ENCODE measurements around the gene GNB2.
"Not testable (repeated sequence)": the region's sequence is repeated elsewhere in the genome, so short reads cannot be mapped to it uniquely, and the experiment has no call there.

GNB2 gene

DNA sequence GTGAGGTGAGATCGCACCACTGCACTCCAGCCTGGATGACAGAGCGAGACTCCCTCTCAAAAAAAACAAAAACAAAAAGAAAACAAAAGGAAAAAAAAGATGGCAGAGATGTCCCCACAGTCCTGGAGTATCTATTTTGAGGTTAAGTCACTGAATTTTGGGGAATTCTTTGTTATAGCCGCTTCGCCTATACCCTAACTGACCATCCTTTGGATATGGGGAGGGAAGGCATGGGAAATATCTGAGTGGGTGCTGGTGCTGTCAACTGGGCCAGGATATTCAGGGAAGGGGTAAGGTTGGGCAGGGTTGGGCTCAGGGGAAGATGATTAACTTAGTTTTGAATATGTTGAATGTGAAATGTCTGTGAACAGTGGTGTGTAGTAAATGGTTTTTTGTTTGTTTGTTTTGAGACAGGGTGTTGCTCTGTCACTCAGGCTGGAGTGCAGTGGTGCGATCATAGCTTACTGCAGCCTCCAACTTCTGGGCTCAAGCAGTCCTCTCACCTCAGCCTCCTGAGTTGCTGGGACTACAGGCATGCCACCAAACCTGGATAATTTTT, 8.3 kb upstream of the GNB2 start:
- no peak for DNase-seq

DNA sequence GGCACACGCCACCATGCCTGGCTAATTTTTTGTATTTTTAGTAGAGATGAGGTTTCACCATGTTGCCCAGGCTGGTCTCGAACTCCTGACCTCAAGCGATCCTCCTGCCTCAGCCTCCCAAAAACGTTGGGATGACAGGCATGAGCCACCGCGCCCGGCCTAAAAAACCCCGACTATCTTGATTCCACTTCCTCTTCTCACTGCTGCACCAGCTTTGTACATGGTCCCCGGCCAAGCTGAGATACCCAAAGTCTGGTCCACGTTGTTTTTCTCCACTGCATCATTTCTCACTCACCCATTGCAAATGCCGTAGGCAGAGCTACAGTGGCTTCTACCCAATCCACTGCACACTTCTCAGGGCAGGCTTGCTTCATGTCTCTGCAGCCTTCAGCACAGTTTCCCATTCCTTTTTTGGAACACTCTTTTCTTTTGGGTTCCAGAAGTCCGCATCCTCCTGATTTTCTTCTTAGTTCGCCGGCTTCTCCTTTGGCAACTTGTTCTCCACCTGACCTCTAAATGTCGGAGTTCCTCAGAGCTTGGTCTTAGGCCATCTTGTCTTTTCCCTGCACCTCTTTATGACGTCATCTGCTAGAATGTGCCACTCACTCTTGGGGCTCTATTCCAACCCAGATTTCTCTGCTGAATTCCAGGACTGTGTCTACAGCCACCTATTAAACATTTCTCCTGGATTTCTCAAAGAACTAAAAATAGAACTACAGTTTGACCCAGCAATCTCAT, 6.0 kb upstream of the GNB2 start:
- DNase-seq, result no peak

DNA sequence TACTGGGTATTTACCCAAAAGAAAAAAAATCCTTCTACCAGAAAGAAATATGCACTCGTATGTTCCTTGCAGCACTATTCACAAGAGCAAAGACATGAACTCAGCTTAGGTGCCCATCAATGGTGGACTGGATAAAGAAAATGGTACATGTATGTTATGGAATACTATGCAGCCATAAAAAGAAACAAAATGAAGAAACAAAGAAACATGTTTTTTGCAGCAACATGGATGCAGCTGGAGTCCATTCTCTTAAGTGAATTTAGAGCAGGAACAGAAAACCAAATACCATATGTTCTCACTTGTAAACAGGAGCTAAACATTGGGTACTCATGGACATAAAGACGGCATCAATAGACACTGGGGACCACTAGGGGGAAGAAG, 5.5 kb upstream of the GNB2 start:
- no peak for DNase-seq

DNA sequence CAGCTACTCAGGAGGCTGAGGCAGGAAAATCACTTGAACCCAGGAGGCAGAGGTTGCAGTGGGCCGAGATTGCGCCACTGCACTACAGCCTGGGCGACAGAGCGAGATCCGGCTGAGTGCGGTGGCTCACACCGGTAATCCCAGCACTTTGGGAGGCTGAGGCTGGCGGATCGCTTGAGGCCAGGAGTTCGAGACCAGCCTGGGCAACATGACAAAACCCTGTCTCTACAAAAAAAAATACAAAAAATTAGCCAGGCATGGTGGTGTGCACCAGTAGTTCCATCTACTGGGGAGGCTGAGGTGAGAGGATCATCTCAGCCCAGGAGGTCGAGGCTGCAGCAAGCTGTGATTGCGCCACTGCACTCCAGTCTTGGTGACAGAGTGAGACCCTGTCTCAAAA, 4.4 kb upstream of the GNB2 start:
- DNase-seq, result not testable (repeated sequence)

DNA sequence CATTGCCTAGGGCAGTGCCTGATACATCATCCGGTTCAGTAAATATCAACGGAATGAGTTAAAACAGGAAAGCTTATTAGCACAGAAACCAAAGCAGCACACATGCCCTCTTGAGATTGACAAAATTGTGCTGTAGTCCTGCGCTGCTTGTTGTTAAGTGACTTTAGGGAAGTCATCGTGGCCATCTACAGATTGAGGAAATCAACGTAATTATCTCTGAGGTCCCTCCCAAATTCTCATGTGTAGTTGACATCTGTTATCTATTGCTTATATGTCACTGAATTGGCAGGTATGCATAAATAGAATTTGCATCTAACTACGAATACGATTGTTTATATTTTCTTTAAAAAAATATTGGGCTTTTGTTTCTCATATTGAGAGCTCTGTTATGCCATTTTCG, 3.5 kb upstream of the GNB2 start:
- no peak for DNase-seq

DNA sequence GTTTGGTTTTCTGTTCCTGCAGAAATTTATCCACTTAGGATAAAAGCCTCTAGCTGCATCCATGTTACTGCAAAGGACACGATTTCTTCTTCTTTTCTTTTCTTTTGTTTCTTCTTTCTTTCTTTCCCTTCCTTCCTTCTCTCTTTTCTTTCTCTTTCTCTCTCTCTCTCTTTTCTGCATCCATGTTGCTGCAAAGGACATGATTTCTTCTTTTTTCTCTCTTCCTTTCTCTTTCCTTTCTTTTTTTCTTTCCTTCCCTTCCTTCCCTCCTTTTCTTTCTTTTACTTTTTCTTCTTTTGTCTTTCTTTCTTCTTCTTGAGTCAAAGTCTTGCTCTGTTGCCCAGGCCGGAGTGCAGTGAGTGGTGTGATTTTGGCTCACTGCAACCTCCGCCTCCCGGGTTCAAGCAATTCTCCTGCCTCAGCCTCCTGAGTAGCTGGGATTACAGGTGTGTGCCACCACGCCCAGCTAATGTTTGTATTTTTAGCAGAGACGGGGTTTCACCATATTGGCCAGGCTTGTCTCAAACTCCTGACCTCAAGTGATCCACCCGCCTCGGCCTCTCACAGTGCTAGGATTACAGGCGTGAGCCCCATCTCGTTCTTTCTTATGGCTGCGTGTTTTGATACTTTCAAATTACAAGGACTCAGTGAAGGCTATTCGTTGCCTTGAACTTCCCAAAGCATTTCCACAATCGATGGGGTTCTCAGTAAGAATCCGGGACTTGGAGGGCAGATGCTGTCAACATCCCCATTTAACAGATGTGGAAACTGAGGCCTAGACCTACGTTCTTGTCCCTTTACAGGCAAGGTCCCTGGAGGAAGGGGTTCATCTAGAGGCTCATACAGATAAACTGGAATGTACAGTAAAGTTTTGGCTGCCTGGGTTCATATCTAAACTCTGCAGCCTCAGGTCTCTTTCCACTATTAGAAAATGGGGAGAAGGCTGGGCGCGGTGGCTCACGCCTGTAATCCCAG, 1.9 kb upstream of the GNB2 start:
- no peak for DNase-seq

DNA sequence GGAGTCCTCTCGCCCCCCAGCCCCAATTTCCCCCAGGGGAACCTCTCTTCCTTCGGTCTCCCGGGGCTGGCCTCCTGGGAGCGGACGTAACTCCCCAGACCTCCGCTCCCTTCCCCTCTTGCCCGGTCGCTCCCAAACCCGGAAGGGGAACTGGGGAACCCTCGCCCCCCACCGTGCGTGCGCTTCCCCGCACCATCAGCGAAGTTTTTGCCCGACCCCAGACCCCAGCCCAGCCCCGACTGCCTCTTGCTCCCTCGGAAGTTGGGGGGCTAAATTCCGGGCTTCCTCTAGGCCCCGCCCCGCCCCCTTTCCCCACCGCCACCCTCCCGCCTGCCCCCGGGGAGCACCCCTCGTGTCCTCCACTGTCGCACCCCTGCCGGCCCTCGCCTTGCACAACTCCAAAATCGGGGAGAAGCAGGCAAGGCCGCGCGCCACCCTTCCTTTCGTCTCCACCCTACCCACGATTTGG, 436 bp downstream of the GNB2 start:
- no peak for DNase-seq

DNA sequence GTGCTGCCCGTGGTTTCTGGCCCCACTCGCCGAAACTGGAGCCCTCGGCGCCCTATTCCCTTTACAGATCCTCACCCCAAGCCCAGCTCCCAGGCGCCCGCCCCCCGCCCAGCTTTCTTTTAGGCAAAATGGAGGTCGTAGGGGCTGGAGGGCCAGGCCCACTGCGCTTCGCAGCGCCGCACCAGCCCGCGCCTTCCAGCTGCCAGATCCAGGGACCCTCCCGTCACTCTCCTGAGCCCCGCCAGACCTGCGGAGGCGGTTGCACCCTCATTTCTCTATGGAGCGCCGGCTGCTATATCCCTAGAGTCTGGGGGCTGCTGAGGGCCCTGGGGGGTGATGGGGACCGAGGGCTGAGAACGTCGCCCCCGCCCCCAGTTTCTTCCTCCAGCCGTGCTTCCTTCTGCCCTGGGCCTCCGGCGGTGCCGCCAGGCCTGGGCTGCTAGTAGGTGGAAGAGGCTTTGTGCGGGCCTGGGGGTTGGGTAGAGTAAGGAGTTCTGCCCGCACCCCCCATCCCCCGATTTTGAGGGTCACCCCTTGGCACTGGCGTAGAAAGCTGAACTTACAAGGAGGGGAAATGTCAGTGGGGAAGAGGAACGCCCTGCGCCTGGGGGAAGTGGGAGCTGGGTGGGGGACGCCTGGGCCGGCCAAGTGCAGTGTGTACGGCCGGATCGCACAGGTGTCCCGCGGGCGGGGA, 1.0 kb downstream of the GNB2 start:
- no peak for DNase-seq

DNA sequence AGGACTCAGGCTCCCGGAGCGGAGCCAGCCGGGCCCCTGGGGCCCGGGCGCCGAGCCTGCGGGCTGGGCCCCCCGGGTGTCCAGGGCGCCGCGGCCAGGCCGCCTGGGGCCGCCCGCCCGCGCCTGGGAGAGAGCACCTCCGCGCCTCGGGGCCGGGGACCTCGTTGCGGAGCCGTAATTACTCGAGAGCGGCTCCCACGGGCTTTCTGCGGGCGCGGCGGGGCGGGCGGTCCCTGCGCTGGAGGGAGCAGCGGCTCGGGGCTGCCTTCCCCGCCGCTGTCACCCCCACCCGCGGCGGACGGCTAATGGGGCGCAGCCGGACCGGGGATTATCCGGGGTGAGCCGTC, 1.5 kb downstream of the GNB2 start:
- DNase-seq, result no peak

DNA sequence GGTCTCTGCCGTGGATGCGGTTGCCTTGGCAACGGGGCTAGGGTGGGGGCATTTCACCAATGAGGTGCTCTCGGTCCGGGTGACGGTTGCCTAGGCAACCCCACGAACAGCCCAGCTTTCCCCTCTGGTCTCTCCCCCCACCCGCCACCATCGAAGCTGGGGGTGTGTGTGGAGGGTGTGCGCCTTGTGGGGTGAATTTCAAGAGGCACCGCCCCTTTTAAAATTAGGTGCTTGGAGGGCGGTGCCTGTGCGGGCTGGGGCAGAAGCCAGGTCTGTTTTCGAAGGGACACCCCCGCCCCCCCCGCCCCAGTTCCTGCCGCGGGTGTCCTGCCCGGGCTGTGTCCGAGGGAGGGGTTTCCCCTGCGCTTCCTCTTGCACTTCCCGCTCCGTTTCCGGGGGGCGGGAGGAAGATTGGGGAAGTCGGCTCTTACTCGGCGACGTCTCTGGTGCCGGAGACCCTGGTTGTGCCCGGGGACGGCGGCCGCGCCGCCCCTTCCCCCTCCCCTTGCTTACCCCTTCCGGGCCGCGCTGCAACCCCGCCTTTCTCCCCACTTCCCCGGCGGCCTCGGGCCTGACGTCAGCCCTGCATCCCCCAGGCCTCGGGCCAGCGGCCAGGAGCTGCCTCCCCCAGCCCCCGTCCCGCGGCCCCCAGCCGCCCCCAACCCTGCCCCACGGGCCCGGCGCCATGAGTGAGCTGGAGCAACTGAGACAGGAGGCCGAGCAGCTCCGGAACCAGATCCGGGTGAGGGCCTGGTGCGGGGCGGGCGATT, 2.2 kb downstream of the GNB2 start:
- peak; percentile 29 for DNase-seq

DNA sequence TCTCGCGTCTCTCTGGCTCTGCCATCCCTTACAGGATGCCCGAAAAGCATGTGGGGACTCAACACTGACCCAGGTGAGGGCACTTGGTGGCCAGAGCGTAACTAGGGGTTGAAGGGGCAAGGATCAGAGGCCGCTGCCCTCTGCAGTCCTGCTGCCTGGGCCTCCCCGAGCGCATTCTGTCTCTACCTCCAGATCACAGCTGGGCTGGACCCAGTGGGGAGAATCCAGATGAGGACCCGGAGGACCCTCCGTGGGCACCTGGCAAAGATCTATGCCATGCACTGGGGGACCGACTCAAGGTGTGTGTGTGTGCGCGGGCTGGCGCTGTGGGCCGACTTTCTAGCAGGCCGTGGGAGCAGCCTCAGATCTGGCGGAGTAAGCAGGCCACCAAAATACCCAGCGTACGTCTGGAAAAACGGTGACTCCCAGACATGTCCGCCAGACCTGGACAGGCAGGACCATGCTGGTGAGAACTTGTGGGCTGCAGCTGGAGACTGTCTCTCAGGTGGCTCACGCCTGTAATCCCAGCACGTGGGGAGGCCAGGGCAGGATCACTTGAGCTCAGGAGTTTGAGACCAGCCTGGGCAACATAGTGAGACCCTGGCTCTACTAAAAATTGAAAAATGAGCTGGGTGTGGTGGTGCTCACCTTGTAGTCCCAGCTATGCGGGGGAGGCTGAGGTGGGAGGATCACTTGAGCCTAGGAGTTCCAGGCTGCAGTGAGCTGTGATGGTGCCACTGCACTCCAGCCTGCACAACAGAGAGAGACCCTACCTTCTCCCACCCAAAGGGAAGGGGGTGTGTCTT, 3.2 kb downstream of the GNB2 start:
- DNase-seq, result no peak

DNA sequence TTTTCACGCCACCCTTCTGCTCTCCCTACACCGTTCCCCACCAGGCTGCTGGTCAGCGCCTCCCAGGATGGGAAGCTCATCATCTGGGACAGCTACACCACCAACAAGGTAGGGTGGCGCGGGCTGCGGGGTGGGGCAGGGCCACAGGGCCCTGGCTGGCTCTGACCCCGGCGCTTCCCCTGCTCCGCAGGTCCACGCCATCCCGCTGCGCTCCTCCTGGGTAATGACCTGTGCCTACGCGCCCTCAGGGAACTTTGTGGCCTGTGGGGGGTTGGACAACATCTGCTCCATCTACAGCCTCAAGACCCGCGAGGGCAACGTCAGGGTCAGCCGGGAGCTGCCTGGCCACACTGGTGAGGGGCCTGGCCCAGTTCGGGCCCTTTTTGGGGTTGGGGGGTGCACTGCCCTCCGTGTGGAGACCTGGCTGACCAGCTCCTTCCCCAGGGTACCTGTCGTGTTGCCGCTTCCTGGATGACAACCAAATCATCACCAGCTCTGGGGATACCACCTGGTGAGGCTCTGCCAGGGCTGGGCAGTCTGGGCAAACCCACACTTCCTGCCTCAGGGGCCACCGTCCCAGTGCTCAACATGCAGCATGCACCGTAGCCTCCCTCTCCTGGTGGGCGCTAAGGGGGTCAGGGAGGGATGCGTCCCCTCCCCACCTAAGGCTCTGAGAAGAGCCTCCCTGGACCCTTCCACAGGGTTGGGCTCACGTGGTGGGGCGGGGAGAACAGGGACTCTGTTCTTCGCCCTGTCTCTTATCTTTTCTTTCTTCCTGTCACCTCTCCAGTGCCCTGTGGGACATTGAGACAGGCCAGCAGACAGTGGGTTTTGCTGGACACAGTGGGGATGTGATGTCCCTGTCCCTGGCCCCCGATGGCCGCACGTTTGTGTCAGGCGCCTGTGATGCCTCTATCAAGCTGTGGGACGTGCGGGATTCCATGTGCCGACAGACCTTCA, 4.0 kb downstream of the GNB2 start:
- no peak for DNase-seq

DNA sequence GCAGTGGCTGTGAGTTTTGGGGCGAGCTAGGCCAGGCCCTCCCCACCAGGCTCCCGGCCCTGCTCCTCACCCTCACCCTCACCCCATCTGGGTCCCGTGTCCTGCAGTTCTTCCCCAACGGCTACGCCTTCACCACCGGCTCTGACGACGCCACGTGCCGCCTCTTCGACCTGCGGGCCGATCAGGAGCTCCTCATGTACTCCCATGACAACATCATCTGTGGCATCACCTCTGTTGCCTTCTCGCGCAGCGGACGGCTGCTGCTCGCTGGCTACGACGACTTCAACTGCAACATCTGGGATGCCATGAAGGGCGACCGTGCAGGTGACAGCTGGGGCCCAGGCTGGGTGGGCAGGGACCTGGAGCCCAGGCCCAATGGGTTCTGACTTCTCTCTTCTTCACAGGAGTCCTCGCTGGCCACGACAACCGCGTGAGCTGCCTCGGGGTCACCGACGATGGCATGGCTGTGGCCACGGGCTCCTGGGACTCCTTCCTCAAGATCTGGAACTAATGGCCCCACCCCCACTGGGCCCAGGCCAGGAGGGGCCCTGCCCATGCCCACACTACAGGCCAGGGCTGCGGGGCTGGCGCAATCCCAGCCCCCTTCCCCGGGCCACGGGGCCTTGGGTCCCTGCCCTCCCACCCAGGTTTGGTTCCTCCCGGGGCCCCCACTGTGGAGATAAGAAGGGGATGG, 4.9 kb downstream of the GNB2 start:
- DNase-seq, result no peak

DNA sequence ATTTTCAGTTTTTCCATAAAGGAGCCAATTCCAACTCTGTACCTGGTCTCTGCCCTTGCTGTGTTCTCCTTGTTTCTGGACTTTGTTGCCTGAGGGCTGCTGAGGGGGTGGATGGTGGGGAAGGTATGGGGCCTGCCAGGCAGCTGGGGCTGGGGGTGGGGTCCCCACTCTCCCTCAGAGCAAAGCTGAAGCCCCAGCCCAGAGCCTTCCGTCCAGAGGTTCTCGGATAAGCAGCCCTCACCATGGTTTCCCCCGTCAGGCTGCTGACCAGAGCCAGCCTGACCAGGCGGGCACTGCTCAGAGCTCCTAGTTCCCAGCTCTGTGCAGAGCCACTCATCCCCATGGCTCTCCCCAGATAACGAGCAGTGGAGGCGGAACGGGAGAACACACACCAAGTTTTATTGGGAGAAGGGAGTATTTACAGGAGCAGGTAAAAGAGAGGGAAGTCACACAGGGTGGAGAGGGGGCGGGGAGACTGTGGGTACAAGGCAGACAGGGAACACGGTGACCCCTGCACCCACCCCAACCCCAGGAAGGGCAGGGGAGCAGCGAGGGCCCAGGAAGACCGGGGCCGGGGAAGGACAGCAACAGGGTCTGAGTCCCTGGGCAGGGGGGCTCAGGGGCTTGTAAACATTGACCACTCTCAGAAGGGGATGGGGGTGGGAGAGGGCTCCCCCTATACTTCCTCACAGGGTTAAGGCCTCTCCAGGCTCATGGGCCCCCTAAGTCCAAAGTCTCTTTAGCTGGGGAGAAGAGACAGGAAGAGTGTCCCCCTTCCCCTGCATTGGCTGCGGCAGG, 5.8 kb downstream of the GNB2 start:
- DNase-seq, result no peak

DNA sequence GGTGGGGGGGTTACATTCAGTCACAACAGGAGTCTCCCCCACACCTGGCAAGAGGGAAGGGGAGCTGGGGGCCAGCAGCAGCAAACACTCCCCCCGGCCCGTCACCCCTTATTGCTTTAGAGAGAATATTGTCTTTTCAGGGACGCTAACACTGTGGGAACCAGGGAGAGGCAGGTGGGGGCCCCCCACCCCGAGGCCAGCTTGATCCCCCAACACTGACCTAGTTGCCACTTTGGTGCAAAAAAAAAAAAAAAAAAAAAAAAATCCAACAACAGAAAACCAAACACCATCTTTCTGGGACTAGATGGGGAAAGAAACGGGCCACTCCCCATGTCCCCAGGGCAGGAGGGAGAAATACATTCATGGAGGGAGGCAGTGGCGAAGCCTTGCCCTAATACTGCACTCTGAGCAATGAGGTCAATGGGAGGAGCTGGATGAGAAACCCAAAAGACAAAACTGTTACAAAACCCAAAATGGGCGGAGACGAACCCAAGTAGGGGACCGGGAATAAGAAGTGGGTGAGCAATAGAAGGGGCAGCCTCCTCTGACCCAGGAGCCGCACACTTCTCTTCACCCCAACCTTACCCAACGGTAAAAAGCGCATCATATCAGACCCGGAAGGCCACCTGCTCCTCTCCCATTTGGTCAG, 6.5 kb downstream of the GNB2 start:
- no peak for DNase-seq

DNA sequence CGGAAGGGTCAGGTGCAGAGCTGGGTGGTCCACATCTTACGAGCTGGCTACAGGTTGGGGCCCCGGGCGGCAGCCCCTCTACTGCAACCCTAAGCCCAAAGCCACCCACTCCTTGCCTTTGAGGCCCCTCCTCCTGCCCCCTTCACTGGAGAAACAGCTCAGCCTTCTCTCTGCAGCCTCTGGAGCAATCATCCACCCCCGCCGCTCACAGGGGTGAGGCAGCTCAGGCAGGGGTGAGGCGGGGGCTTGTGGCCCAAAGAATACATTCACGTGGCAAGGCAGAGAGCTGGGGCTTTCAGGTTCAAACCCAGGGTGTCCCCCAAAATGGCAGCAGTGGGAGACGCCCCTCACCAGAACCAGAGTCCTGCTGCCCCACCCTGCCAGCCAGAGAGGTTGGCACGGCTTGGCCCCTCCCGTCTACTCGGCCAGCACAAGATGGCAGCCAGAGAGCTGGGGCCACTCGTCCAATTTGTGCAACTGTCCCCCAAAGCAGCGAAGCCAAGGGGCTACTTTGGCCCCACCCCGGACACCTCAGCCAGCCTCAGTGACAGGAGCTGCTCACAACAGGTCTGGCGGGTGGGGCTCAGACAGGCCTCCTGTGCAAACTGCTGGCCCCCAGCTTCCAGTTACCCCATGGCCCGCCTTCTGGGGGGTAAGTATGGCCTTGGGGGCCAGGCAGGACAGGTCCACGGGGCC, 7.2 kb downstream of the GNB2 start:
- DNase-seq, result no peak

DNA sequence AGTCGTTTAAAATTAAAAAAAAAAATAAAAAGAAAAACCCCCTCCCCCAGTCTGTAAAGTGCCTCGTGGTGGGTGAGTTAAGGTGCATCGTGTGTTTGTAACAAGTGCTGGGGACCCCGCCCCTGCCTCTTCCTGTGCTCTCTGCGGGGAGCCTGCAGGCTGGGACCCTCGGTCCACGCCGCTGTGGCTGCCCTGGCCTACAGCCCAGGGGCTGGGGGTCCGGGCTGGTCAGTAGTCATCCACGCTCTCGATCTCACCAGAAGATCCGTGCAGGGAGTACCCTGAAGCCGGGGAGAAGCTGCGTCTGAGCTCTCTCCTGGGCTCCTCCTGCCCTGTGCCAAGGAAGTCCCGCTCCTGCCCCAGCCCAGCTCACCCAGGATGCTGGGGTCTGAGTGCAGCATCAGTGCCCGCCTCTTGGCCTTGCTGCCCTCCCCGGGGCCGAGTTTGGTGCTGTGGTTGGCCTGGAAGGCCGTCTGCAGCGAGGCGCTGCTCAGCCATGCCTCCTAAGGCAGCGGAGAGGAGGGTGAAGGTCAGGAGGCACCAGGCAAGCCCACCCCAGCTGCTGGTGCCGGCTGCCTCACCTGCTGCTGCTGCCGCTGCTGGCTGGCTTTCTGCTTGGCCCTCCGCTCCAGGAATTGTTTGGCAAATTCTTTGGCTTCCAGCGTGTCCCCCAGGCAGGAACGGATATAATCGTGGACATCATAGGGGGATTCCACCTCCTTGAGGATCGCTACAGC, 8.1 kb downstream of the GNB2 start:
- no peak for DNase-seq
